AG09309 (cell line): ENCODE measurements around the gene SCN7A.
"Not testable (repeated sequence)": the region's sequence is repeated elsewhere in the genome, so short reads cannot be mapped to it uniquely, and the experiment has no call there.

Source experiments
- DNase-seq: peaks from one replicate; pipeline ENCODE4 v3.0.0-alpha.2; 2010; ENCODE audit warnings: low read depth
- H3K4me3 ChIP-seq: 2 replicates; pipeline ENCODE4 v1.5.1; 2011; ENCODE audit warnings: mild to moderate bottlenecking, low read depth, low read length, moderate library complexity; ENCODE audit not compliant: control insufficient read depth
- TF ChIP-seq, protein P1 (sequence below): IDR thresholded peaks from 2 replicates; pipeline ENCODE4 v1.5.1; 2011; ENCODE audit warnings: mild to moderate bottlenecking, low read depth, low read length, inconsistent platforms; ENCODE audit not compliant: insufficient read depth, control insufficient read depth; ENCODE audit errors: missing control alignments

The SCN7A gene

DNA sequence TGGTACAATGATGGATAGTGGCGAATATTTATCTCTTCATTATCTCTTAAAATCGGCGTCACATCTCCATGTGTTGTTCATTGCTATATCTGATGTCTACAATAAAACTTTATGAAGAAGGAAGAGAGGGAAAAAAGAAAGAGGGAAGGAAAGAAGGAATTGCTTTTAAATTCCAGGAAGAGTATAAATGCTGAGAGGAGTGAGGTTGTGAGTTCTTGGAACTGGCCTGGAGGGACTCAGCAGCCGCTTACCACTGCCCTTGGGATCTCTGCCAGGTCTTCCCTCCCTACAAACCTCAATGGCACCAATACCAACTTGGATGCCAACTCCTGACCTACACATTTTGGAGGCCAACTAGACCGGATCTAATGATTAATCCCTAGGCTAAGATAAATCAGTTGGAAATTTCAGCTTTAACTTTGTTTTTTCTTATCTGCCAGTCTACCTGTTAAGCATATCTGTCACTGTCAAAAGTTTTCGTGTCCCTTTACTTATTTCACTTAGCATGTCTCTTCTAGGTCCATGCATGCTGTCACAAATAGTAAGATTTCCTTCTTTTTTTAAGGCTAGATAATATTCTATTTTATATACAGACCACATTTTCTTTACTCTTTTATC lies 128.1 kb downstream of the SCN7A start:
- H3K4me3 ChIP-seq = no peak overlapping the region
- TF ChIP-seq, protein P1, sequence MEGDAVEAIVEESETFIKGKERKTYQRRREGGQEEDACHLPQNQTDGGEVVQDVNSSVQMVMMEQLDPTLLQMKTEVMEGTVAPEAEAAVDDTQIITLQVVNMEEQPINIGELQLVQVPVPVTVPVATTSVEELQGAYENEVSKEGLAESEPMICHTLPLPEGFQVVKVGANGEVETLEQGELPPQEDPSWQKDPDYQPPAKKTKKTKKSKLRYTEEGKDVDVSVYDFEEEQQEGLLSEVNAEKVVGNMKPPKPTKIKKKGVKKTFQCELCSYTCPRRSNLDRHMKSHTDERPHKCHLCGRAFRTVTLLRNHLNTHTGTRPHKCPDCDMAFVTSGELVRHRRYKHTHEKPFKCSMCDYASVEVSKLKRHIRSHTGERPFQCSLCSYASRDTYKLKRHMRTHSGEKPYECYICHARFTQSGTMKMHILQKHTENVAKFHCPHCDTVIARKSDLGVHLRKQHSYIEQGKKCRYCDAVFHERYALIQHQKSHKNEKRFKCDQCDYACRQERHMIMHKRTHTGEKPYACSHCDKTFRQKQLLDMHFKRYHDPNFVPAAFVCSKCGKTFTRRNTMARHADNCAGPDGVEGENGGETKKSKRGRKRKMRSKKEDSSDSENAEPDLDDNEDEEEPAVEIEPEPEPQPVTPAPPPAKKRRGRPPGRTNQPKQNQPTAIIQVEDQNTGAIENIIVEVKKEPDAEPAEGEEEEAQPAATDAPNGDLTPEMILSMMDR = no peak
- DNase-seq = no peak

DNA sequence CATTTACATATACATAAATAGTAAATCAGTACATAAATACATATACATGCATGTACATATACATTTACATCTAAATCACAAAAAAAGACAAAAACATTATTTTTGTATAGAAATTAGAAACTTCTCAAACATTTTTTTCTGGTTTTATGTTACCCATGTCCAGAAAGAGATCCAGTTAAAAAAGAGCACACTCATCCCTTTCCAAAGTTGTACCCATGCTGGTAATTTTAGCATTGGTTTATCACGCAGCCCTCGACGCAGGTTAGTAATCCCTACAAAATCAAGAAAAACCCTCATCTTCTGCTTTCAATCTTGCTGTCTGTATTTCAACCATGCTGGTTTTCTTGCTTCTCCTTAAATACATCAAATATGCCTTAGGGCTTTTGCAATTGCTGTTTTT lies 128.8 kb downstream of the SCN7A start:
- no peak for DNase-seq
- H3K4me3 ChIP-seq = no peak overlapping the region
- TF ChIP-seq, protein P1 = no peak

DNA sequence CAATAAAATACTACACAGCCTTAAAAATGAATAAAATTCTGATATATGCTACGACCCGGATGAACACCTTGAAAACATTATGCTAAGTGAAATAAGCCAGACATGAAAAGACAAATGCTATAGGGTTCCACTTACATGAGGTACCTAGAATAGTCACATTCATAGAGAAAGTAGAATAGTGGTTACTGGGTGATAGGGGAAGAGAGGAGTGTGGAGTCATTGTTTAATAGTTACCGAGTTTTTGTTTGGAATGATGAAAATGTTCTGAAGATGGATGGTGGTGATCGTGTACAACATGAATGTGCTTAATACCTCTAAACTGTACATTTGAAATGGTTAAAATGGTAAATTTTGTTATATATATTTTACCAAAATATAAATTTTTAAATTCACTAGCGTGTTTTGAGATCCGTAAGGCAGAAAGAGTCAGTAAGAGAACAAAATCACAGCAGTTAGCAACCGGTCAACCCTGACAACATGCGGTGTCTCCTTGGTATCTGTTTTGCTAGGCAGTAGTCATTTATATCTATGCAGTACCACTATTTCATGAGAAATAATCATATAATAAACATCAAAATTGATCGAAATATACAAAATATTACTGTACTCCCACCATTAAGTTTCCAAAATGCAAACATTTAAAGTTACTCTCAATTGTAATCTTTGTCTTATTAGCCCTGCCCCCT lies 129.4 kb downstream of the SCN7A start:
- TF ChIP-seq, protein P1 = no peak
- H3K4me3 ChIP-seq = no peak overlapping the region
- DNase-seq = no peak

DNA sequence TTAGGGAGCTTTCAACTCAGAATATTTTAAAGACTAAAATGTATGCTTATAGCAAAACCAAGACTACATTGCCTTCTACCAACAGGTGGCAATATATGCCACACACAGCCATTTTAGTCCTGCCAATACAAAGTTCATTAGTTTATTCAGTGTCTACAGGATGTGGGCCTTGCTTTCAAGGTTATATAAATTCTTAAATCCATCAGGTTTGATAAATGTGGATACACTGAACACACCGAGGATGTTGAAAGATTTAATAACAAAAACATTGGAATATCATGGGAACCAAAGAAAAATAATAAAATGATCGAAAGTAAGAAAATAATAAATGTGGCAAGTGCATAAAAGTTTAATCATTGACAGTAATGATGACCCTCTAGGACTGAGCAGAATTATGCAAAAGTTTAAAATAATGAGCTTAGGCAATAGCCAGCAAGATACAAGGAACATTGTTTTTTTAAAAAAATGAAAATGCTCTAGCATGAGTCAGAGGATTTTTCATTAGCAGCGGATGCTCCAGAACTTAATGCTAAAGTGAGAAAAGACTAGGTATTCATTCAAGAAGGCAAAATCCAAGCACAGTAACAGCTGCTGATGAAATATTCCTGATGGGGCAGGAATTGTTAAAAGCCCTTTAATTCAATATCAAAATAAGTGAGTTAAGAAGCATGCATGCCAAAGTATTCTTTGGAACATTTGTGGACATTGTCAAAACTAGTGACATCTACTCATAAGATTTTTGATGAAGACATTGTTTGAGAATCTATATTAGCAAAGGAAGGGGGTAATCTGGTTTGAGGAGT lies 132.5 kb downstream of the SCN7A start:
- TF ChIP-seq, protein P1 = peak; percentile 62
- DNase-seq = no peak
- no peak overlapping the region for H3K4me3 ChIP-seq

DNA sequence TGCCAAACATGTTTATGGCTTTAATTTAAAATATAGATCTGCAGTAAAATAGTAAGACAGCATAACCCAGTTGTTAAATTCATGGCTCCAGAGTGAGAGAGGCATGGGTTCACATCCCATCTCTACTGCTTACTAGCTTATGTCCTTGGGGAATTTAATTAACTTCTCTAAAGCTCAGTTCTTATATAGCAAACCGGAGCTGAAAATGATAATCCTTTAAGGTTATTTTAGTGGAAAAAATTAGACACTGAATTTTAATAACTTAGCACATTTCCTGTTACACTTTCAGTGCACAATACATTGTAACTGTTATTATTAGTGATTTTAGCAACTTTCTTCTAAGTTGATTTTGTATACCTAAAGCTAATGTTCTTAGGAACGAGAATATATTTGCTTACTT lies 133.1 kb downstream of the SCN7A start:
- no peak for DNase-seq
- no peak overlapping the region for H3K4me3 ChIP-seq
- TF ChIP-seq, protein P1 = no peak

DNA sequence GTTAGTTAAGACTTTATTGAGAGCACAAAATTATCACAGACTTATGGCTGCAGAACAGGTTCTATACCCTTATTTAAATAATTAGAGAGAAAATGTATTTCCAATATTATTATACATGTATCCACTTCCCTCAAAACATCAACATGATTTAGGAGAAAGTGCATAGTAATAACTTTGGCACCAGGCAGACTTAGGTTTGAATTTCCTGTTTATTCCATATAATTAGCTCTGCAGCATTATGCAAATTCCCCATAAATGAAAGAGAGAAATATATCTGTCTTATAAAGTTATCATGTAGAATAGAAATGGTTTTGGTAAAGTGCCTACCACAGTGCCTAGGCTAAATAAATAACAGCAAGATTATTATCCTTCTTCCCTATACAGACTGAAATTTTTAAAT lies 133.6 kb downstream of the SCN7A start:
- TF ChIP-seq, protein P1 = no peak
- no peak for DNase-seq
- H3K4me3 ChIP-seq = no peak overlapping the region

DNA sequence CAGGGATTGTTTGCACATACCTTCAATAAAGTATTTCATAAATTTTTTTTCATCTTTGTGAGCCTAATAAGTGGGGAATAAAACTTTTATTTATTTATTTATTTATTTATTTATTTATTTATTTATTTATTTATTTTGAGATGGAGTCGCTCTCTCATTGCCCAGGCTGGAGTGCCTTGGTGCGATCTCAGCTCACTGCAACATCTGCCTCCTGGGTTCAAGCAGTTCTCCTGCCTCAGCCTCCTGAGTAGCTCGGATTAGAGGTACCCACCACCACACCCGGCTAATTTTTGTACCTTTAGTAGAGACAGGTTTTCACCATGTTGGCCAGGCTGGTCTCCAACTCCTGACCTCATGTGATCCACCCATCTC lies 136.1 kb downstream of the SCN7A start:
- not testable (repeated sequence) for H3K4me3 ChIP-seq, DNase-seq
